Ishikawa (cell line): ENCODE measurements around the gene ADK.

Experiments
- CREB1 ChIP-seq: IDR thresholded peaks from 2 replicates; pipeline ENCODE4 v1.6.1; 2012; ENCODE audit warnings: low read depth
- MAX ChIP-seq: IDR thresholded peaks from 2 replicates; pipeline ENCODE4 v1.6.1; 2012
- NFIC ChIP-seq: IDR thresholded peaks from 2 replicates; pipeline ENCODE4 v1.6.1; 2012
- REST ChIP-seq: IDR thresholded peaks from 2 replicates; pipeline ENCODE4 v1.6.1; 2012; ENCODE audit warnings: low read depth, mild to moderate bottlenecking
- TCF12 ChIP-seq: IDR thresholded peaks from 2 replicates; pipeline ENCODE4 v1.6.1; 2012; ENCODE audit warnings: low read depth
- USF1 ChIP-seq: IDR thresholded peaks from 2 replicates; pipeline ENCODE4 v1.6.1; 2012
- YY1 ChIP-seq: IDR thresholded peaks from 2 replicates; pipeline ENCODE4 v1.6.1; 2012; ENCODE audit warnings: low read depth

- TF ChIP-seq YY1 (no peak), USF1 (no peak), CREB1 (no peak), NFIC (no peak), REST (no peak), MAX (no peak), TCF12 (no peak)
These were observed 555.9 kb downstream of the ADK start for GRCh38 chr10:74706966-74707365.
